ENCODE data around the gene CELF1. TPM values are rescaled to one million over a fixed set of nuclear protein-coding genes. Genes with fewer than 3 reads are reported as not detected.
A peak's percentile ranks its signal among the peaks of the same experiment; 100 is the strongest.
"Not testable (repeated sequence)": the region's sequence is repeated elsewhere in the genome, so short reads cannot be mapped to it uniquely, and the experiment has no call there.

The CELF1 gene
- polyA plus RNA-seq, 1 donor (not counting 4 experiments of a cell fraction or from before 2014, with no cell fraction given), result 110 TPM

DNA sequence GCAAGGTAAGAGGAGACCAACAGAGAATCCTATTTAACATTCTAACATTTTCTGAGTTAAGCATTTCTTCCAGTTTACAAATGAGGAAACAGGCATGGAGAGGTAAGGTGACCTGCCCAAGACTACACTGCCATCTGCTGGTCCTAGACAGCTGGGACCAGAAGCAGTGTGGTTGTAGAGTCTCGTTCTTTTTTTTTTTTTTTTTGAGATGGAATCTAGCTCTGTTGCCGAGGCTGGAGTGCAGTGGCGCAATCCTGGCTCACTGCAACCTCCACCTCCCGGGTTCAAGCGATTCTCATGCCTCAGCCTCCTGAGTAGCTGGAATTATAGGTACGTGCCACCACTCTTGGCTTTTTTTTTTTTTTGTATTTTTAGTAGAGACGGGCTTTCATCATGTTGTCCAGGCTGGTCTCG, 98.7 kb downstream of the CELF1 start:
- H3K4me1 ChIP-seq (ENCODE audit: control insufficient read depth, extremely low read depth, insufficient read depth, low read length); H3K9me3 ChIP-seq (ENCODE audit: control insufficient read depth, low read depth, low read length); H2AFZ ChIP-seq (ENCODE audit: control insufficient read depth, low read length); H3K9ac ChIP-seq (ENCODE audit: control insufficient read depth, extremely low read depth, insufficient read depth, low read length); H4K20me1 ChIP-seq (ENCODE audit: control insufficient read depth, extremely low read depth, insufficient read depth, low read length); H3K27me3 ChIP-seq (ENCODE audit: control insufficient read depth, extremely low read depth, insufficient read depth, low read length); H3K27ac ChIP-seq (ENCODE audit: control insufficient read depth, insufficient read depth, low read length); H3K36me3 ChIP-seq (ENCODE audit: control insufficient read depth in 2 of 2, extremely low read depth in 1 of 2, insufficient read depth in 2 of 2, low read length in 2 of 2); dilution Hi-C loops (cut with MboI; ENCODE audit: extremely low pct_ligation_motif_present, low sequenced_read_pairs); H3K4me3 ChIP-seq (ENCODE audit: control insufficient read depth in 2 of 3, extremely low read depth in 1 of 3, insufficient read depth in 2 of 3, low read depth in 1 of 3, low read length in 3 of 3); H3K9me1 ChIP-seq (ENCODE audit: control insufficient read depth, extremely low read depth, insufficient read depth, low read length); H3K4me2 ChIP-seq (ENCODE audit: control insufficient read depth, extremely low read depth, insufficient read depth, low read depth, low read length); H3K79me2 ChIP-seq (ENCODE audit: control insufficient read depth, insufficient read depth, low read length): not testable (repeated sequence)
- FAIRE-seq (peak; percentile 5), DNase-seq (ENCODE audit: low read depth, low spot score) (peak; percentile 35)
- TF ChIP-seq, protein P1, sequence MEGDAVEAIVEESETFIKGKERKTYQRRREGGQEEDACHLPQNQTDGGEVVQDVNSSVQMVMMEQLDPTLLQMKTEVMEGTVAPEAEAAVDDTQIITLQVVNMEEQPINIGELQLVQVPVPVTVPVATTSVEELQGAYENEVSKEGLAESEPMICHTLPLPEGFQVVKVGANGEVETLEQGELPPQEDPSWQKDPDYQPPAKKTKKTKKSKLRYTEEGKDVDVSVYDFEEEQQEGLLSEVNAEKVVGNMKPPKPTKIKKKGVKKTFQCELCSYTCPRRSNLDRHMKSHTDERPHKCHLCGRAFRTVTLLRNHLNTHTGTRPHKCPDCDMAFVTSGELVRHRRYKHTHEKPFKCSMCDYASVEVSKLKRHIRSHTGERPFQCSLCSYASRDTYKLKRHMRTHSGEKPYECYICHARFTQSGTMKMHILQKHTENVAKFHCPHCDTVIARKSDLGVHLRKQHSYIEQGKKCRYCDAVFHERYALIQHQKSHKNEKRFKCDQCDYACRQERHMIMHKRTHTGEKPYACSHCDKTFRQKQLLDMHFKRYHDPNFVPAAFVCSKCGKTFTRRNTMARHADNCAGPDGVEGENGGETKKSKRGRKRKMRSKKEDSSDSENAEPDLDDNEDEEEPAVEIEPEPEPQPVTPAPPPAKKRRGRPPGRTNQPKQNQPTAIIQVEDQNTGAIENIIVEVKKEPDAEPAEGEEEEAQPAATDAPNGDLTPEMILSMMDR (optimal IDR thresholded peaks at IDR 0.05 in 1 of 3, IDR thresholded peaks at IDR 0.05 in 1 of 3, conservative IDR thresholded peaks at IDR 0.05 in 1 of 3; ENCODE audit: extremely low read depth in 1 of 3, insufficient read depth in 2 of 3, low read length in 3 of 3), result peak; percentile 77 to 89 (median 81)

DNA sequence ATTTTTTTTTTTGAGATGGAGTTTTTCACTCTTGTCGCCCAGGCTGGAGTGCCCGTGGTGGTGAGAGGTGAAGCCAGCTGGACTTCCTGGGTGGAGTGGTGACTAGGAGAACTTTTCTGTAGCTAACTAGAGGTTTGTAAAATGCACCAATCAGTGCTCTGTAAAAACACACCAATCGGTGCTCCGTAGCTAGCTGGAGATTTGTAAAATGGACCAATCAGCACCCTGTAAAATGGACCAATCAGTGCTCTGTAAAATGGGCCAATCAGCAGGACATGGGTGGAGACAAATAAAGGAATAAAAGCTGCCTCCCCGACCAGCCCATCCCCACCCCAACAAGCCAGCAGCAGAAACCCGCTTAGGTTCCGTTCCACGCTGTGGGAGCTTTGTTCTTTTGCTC, 99.6 kb downstream of the CELF1 start:
- no peaks in the 10 kb centered on the region for H3K4me1 ChIP-seq (ENCODE audit: control insufficient read depth, extremely low read depth, insufficient read depth, low read length)
- no peak for DNase-seq (ENCODE audit: low read depth, low spot score)
- H3K9me3 ChIP-seq (ENCODE audit: control insufficient read depth, low read depth, low read length), result no peaks in the 10 kb centered on the region
- no peak overlapping the region for H3K4me3 ChIP-seq (ENCODE audit: control insufficient read depth in 2 of 3, extremely low read depth in 1 of 3, insufficient read depth in 2 of 3, low read depth in 1 of 3, low read length in 3 of 3)
- no peaks in the 10 kb centered on the region for H3K79me2 ChIP-seq (ENCODE audit: control insufficient read depth, insufficient read depth, low read length)
- H3K27ac ChIP-seq (ENCODE audit: control insufficient read depth, insufficient read depth, low read length), result no peak overlapping the region
- no peak for FAIRE-seq
- dilution Hi-C loops (cut with MboI; ENCODE audit: extremely low pct_ligation_motif_present, low sequenced_read_pairs), result no loop called here
- no peak overlapping the region for H3K4me2 ChIP-seq (ENCODE audit: control insufficient read depth, extremely low read depth, insufficient read depth, low read depth, low read length)
- H3K9ac ChIP-seq (ENCODE audit: control insufficient read depth, extremely low read depth, insufficient read depth, low read length), result no peak overlapping the region
- H3K9me1 ChIP-seq (ENCODE audit: control insufficient read depth, extremely low read depth, insufficient read depth, low read length), result no peaks in the 10 kb centered on the region
- TF ChIP-seq, protein P1 (optimal IDR thresholded peaks at IDR 0.05 in 1 of 3, IDR thresholded peaks at IDR 0.05 in 1 of 3, conservative IDR thresholded peaks at IDR 0.05 in 1 of 3; ENCODE audit: extremely low read depth in 1 of 3, insufficient read depth in 2 of 3, low read length in 3 of 3), result no peak
- TF ChIP-seq EZH2 (IDR thresholded peaks at IDR 0.05; ENCODE audit: low read length), result no peak
- H4K20me1 ChIP-seq (ENCODE audit: control insufficient read depth, extremely low read depth, insufficient read depth, low read length), result no peaks in the 10 kb centered on the region
- no peaks in the 10 kb centered on the region for H3K27me3 ChIP-seq (ENCODE audit: control insufficient read depth, extremely low read depth, insufficient read depth, low read length)
- H2AFZ ChIP-seq (ENCODE audit: control insufficient read depth, low read length), result no peak overlapping the region
- H3K36me3 ChIP-seq (ENCODE audit: control insufficient read depth in 2 of 2, extremely low read depth in 1 of 2, insufficient read depth in 2 of 2, low read length in 2 of 2), result no peaks in the 10 kb centered on the region

Measured in keratinocyte (primary cell).